ENCODE data around the gene PRKCZ.

DNA sequence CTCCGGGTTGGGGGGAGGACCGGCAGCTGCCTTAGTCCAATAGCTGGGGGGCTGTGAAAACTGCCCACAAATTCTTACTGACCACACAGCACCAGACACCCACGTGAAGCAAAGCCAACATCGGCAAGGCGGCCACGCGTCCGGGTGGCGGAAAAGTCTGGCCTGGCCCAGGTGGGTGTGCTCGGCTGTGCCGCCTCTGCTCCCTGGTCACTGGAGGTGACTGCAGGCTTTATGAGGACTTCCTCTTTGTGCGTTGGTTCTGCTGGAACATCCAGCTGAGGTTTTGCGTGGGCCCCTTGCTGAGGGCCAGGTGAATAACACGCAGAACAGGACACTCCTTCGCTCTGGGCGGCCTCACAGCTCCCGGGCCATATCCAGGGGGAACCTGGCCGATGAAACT lies 108.9 kb downstream of the PRKCZ start:
- TF ChIP-seq, protein P1, sequence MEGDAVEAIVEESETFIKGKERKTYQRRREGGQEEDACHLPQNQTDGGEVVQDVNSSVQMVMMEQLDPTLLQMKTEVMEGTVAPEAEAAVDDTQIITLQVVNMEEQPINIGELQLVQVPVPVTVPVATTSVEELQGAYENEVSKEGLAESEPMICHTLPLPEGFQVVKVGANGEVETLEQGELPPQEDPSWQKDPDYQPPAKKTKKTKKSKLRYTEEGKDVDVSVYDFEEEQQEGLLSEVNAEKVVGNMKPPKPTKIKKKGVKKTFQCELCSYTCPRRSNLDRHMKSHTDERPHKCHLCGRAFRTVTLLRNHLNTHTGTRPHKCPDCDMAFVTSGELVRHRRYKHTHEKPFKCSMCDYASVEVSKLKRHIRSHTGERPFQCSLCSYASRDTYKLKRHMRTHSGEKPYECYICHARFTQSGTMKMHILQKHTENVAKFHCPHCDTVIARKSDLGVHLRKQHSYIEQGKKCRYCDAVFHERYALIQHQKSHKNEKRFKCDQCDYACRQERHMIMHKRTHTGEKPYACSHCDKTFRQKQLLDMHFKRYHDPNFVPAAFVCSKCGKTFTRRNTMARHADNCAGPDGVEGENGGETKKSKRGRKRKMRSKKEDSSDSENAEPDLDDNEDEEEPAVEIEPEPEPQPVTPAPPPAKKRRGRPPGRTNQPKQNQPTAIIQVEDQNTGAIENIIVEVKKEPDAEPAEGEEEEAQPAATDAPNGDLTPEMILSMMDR (IDR thresholded peaks at IDR 0.05): no peak
- no peak for TF ChIP-seq POLR2A (IDR thresholded peaks at IDR 0.05)
